PC-9 (cell line): ENCODE data around the gene FAM131A. TPM values are rescaled to one million over a fixed set of nuclear protein-coding genes. Genes with fewer than 3 reads are reported as not detected.
A peak's percentile ranks its signal among the peaks of the same experiment; 100 is the strongest.

Experiments used
- BruUV-seq: library from RNA; stranded (reverse); fragments of 400-500 nt; replicated peaks from 2 replicates; lab custom pipeline; 2021; lab: Mats Ljungman, UMichigan
- CTCF ChIA-PET: fragments of 300-600 bp; sonication (Branson Sonifier 250); formaldehyde crosslinking; loops from one replicate; lab custom pipeline; 2022; ENCODE audit warnings: antibody characterized with exemption; lab: Charles Lee
- POLR2A ChIA-PET: fragments of 300-600 bp; sonication (Branson Sonifier 250); formaldehyde crosslinking; loops from one replicate; lab custom pipeline; 2022; ENCODE audit warnings: antibody characterized with exemption; ENCODE audit not compliant: unreplicated experiment; lab: Charles Lee
- DNase-seq, 2 experiments: peaks; one replicate each; pipeline versions ENCODE4 v3.0.0 to v3.0.0-alpha.2; 2015 to 2022; ENCODE audit warnings: mixed read lengths in 1 of 2
- H2AFZ ChIP-seq: fragments of 200-600 bp; sonication (generic); 2 replicates; pipeline ENCODE4 v1.8.1; 2017; ENCODE audit warnings: antibody characterized with exemption
- H3F3A ChIP-seq: fragments of 200-600 bp; sonication (generic); 2 replicates; pipeline ENCODE4 v1.8.1; 2017; ENCODE audit warnings: antibody characterized with exemption, mild to moderate bottlenecking, low read depth; ENCODE audit not compliant: insufficient read depth
- H3K27ac ChIP-seq: fragments of 200-600 bp; sonication (generic); 2 replicates; pipeline ENCODE4 v1.6.1; 2016; ENCODE audit warnings: mixed run types
- H3K27me3 ChIP-seq: fragments of 200-600 bp; sonication (generic); 2 replicates; pipeline ENCODE4 v1.6.1; 2016; ENCODE audit warnings: low read depth, mixed run types; ENCODE audit not compliant: insufficient read depth
- H3K36me3 ChIP-seq: fragments of 200-600 bp; sonication (generic); 2 replicates; pipeline ENCODE4 v1.6.1; 2016; ENCODE audit warnings: low read depth, mixed run types
- H3K4me1 ChIP-seq: fragments of 200-600 bp; sonication (generic); replicated peaks from 2 replicates; pipeline ENCODE4 v1.6.1; 2016; ENCODE audit warnings: mixed run types; ENCODE audit not compliant: insufficient read depth
- H3K4me2 ChIP-seq: fragments of 200-600 bp; sonication (generic); 2 replicates; pipeline ENCODE4 v1.6.1; 2017; ENCODE audit warnings: mixed run types
- H3K4me3 ChIP-seq: fragments of 200-600 bp; sonication (generic); 2 replicates; pipeline ENCODE4 v1.6.1; 2016; ENCODE audit warnings: mixed run types
- H3K79me2 ChIP-seq: fragments of 200-600 bp; sonication (generic); 2 replicates; pipeline ENCODE4 v1.6.1; 2017; ENCODE audit warnings: low read depth, mixed run types
- H3K9me2 ChIP-seq: fragments of 200-600 bp; sonication (generic); 2 replicates; pipeline ENCODE4 v1.8.1; 2017; ENCODE audit warnings: mild to moderate bottlenecking; ENCODE audit not compliant: insufficient read depth
- H3K9me3 ChIP-seq: fragments of 200-600 bp; sonication (generic); 2 replicates; pipeline ENCODE4 v1.8.1; 2016; ENCODE audit warnings: low read depth; ENCODE audit not compliant: insufficient read depth
- H4K20me1 ChIP-seq: fragments of 200-600 bp; sonication (generic); 2 replicates; pipeline ENCODE4 v1.8.1; 2017; ENCODE audit not compliant: insufficient read depth
- CTCF ChIP-seq: fragments of 200-600 bp; sonication (generic); conservative IDR thresholded peaks from 2 replicates; pipeline ENCODE4 v1.6.1; 2017; ENCODE audit warnings: mixed run types, antibody characterized with exemption, mild to moderate bottlenecking, moderate library complexity
- EZH2 ChIP-seq: fragments of 200-600 bp; sonication (generic); IDR thresholded peaks from 2 replicates; pipeline ENCODE4 v1.8.0; 2017; ENCODE audit warnings: antibody characterized with exemption, low read depth
- intact Hi-C: fragments of 100-400 bp; cut with micrococcal nuclease; formaldehyde crosslinking; loops from one replicate; pipeline ENCODE4 v1.10.0; 2022; ENCODE audit not compliant: unreplicated experiment
- total RNA-seq: library from RNA; stranded (reverse); gene quantifications from 2 replicates; pipeline ENCODE4 v1.2.3, GENCODE V29; 2021

The FAM131A gene
- total RNA-seq, 1 experiment from 2014 or later = 25.5 TPM

DNA sequence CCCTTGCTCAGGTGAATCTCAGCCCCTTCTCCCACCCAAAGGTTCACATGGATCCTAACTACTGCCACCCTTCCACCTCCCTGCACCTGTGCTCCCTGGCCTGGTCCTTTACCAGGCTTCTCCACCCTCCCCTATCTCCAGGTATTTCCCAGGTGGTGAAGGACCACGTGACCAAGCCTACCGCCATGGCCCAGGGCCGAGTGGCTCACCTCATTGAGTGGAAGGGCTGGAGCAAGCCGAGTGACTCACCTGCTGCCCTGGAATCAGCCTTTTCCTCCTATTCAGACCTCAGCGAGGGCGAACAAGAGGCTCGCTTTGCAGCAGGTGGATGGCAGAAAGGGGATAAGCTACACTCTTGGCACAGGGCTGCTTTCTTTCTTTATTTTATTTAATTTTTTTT is 4.5 kb downstream of the FAM131A start:
- no peaks in the 10 kb centered on the region for H3K27me3 ChIP-seq
- no peak overlapping the region for H3K27ac ChIP-seq
- peak; percentile 62 to 94 for DNase-seq
- no peak overlapping the region for H3K4me3 ChIP-seq
- no peak overlapping the region for H2AFZ ChIP-seq
- no peak for TF ChIP-seq EZH2
- no peak for TF ChIP-seq CTCF
- no TSS peak for BruUV-seq
- H3K79me2 ChIP-seq = peaks cover 9% of the 10 kb centered on the region; the same call in 1 of the 2 replicates
- CTCF ChIA-PET = no interaction called here
- H3K9me2 ChIP-seq = no peaks in the 10 kb centered on the region
- no peaks in the 10 kb centered on the region for H3K9me3 ChIP-seq
- H3K4me1 ChIP-seq = peaks cover 11% of the 10 kb centered on the region; the same call in 1 of the 2 replicates
- POLR2A ChIA-PET = no interaction called here
- no peaks in the 10 kb centered on the region for H3K36me3 ChIP-seq
- intact Hi-C loops = no loop called here
- no peaks in the 10 kb centered on the region for H4K20me1 ChIP-seq
- peaks cover 16% of the 10 kb centered on the region; the same call in 1 of the 2 replicates for H3F3A ChIP-seq
- H3K4me2 ChIP-seq = no peak overlapping the region

- Histone ChIP-seq H3K27ac (no peak overlapping the region), H2AFZ (no peak overlapping the region), H3K4me2 (no peak overlapping the region), H3K36me3 (no peaks in the 10 kb centered on the region), H3K27me3 (no peaks in the 10 kb centered on the region), H3F3A (peaks cover 6% of the 10 kb centered on the region; the same call in 1 of the 2 replicates), H3K79me2 (no peaks in the 10 kb centered on the region), H4K20me1 (no peaks in the 10 kb centered on the region), H3K9me3 (no peaks in the 10 kb centered on the region), H3K4me1 (peaks cover 8% of the 10 kb centered on the region; the same call in 1 of the 2 replicates), H3K9me2 (no peaks in the 10 kb centered on the region), H3K4me3 (no peak overlapping the region)
- TF ChIP-seq CTCF (no peak), EZH2 (no peak)
- no TSS peak for BruUV-seq
- ChIA-PET CTCF (no interaction called here), POLR2A (no interaction called here)
- DNase-seq = no peak
- intact Hi-C loops = no loop called here
These were observed 5.9 kb downstream of the FAM131A start for GRCh38 chr3:184343200-184343876.

- Histone ChIP-seq H3K79me2 (no peaks in the 10 kb centered on the region), H3F3A (peaks cover 6% of the 10 kb centered on the region; the same call in 1 of the 2 replicates), H3K4me1 (peaks cover 8% of the 10 kb centered on the region; the same call in 1 of the 2 replicates), H3K36me3 (no peaks in the 10 kb centered on the region), H3K27ac (no peak overlapping the region), H2AFZ (no peak overlapping the region), H3K9me3 (no peaks in the 10 kb centered on the region), H4K20me1 (no peaks in the 10 kb centered on the region), H3K9me2 (no peaks in the 10 kb centered on the region), H3K4me3 (no peak overlapping the region), H3K4me2 (no peak overlapping the region), H3K27me3 (no peaks in the 10 kb centered on the region)
- intact Hi-C loops = loop anchor here (1.0 to 5.0 kb wide), 2 partner anchors 18 to 32 kb away; partner anchors contain the start of gene EIF4G1
- no peak for DNase-seq
- TF ChIP-seq EZH2 = no peak
- no peak for TF ChIP-seq CTCF
- BruUV-seq = no TSS peak
- ChIA-PET CTCF (interaction anchor here (0.7 to 1.0 kb wide), 2 partner anchors 27 to 83 kb away, joined by 3 to 4 read pairs; partner anchors contain the start of gene CAMK2N2), POLR2A (interaction anchor here (0.5 kb wide), 1 partner anchor 25 kb away, joined by 4 read pairs; no protein-coding TSS in a partner anchor)
These were observed 7.3 kb downstream of the FAM131A start for GRCh38 chr3:184344579-184345316.
